Measurements from ENCODE around the gene EPHA6.

The EPHA6 gene

GRCh38 chr3:96959474-96959873, 145.1 kb downstream of the EPHA6 start:
- POLR2A ChIA-PET: no interaction called here
- TF ChIP-seq FOXM1 (IDR thresholded peaks at IDR 0.05; ENCODE audit: borderline replicate concordance) (no peak), SP1 (IDR thresholded peaks at IDR 0.05) (no peak), FOXK2 (IDR thresholded peaks at IDR 0.05) (no peak), CTBP1 (IDR thresholded peaks at IDR 0.05; ENCODE audit: borderline replicate concordance) (no peak), ARNT (IDR thresholded peaks at IDR 0.05) (no peak), NFRKB (IDR thresholded peaks at IDR 0.05) (no peak), PKNOX1 (IDR thresholded peaks at IDR 0.05) (no peak), ELF4 (IDR thresholded peaks at IDR 0.05) (no peak), TARDBP (IDR thresholded peaks at IDR 0.05) (no peak), BHLHE40 (IDR thresholded peaks at IDR 0.05; ENCODE audit: borderline replicate concordance) (no peak), ZNF384 (IDR thresholded peaks at IDR 0.05) (no peak), HDGF (IDR thresholded peaks at IDR 0.05; ENCODE audit: borderline replicate concordance) (no peak), L3MBTL2 (conservative IDR thresholded peaks at IDR 0.05) (no peak), SUZ12 (IDR thresholded peaks at IDR 0.05) (no peak), LEF1 (IDR thresholded peaks at IDR 0.05; ENCODE audit: borderline replicate concordance) (no peak), FOXA1 (IDR thresholded peaks at IDR 0.05) (no peak)
- CTCF ChIA-PET: no interaction called here
- DNase-seq (ENCODE audit: extremely low spot score): no peak

- ChIA-PET CTCF (no interaction called here), POLR2A (no interaction called here)
- no peak for TF ChIP-seq FOXK2 (IDR thresholded peaks at IDR 0.05)
- no peak for DNase-seq (ENCODE audit: extremely low spot score)
These were observed 145.7 kb downstream of the EPHA6 start for GRCh38 chr3:96959901-96960641.

- CTCF ChIA-PET: no interaction called here
- DNase-seq (ENCODE audit: extremely low spot score): no peak
- POLR2A ChIA-PET: no interaction called here
- TF ChIP-seq SUZ12 (IDR thresholded peaks at IDR 0.05) (no peak), FOXA1 (IDR thresholded peaks at IDR 0.05) (no peak), ELF4 (IDR thresholded peaks at IDR 0.05) (no peak), LEF1 (IDR thresholded peaks at IDR 0.05; ENCODE audit: borderline replicate concordance) (no peak), PKNOX1 (IDR thresholded peaks at IDR 0.05) (no peak), L3MBTL2 (conservative IDR thresholded peaks at IDR 0.05) (no peak), ARNT (IDR thresholded peaks at IDR 0.05) (no peak), FOXM1 (IDR thresholded peaks at IDR 0.05; ENCODE audit: borderline replicate concordance) (no peak), NFRKB (IDR thresholded peaks at IDR 0.05) (no peak), CTBP1 (IDR thresholded peaks at IDR 0.05; ENCODE audit: borderline replicate concordance) (no peak), BHLHE40 (IDR thresholded peaks at IDR 0.05; ENCODE audit: borderline replicate concordance) (no peak), SP1 (IDR thresholded peaks at IDR 0.05) (no peak), ZNF384 (IDR thresholded peaks at IDR 0.05) (no peak), HDGF (IDR thresholded peaks at IDR 0.05; ENCODE audit: borderline replicate concordance) (no peak), FOXK2 (IDR thresholded peaks at IDR 0.05) (no peak), TARDBP (IDR thresholded peaks at IDR 0.05) (no peak)
These were observed 146.4 kb downstream of the EPHA6 start for GRCh38 chr3:96960661-96961330.

GRCh38 chr3:96961576-96961975, 147.2 kb downstream of the EPHA6 start:
- no peak for TF ChIP-seq ZNF384 (IDR thresholded peaks at IDR 0.05)
- TF ChIP-seq BHLHE40 (IDR thresholded peaks at IDR 0.05; ENCODE audit: borderline replicate concordance): no peak
- no peak for TF ChIP-seq FOXA1 (IDR thresholded peaks at IDR 0.05)
- no peak for TF ChIP-seq TARDBP (IDR thresholded peaks at IDR 0.05)
- no peak for TF ChIP-seq FOXM1 (IDR thresholded peaks at IDR 0.05; ENCODE audit: borderline replicate concordance)
- no peak for TF ChIP-seq LEF1 (IDR thresholded peaks at IDR 0.05; ENCODE audit: borderline replicate concordance)
- TF ChIP-seq L3MBTL2 (conservative IDR thresholded peaks at IDR 0.05): no peak
- TF ChIP-seq SUZ12 (IDR thresholded peaks at IDR 0.05): no peak
- TF ChIP-seq NFRKB (IDR thresholded peaks at IDR 0.05): no peak
- no peak for TF ChIP-seq PKNOX1 (IDR thresholded peaks at IDR 0.05)
- no peak for TF ChIP-seq FOXK2 (IDR thresholded peaks at IDR 0.05)
- no peak for TF ChIP-seq ELF4 (IDR thresholded peaks at IDR 0.05)
- TF ChIP-seq ARNT (IDR thresholded peaks at IDR 0.05): no peak
- ChIA-PET CTCF (no interaction called here), POLR2A (no interaction called here)
- DNase-seq (ENCODE audit: extremely low spot score): no peak

GRCh38 chr3:96966181-96966929, 152.0 kb downstream of the EPHA6 start:
- ChIA-PET CTCF (no interaction called here), POLR2A (no interaction called here)
- no peak for DNase-seq (ENCODE audit: extremely low spot score)
- TF ChIP-seq L3MBTL2 (conservative IDR thresholded peaks at IDR 0.05) (no peak), NFRKB (IDR thresholded peaks at IDR 0.05) (no peak), LEF1 (IDR thresholded peaks at IDR 0.05; ENCODE audit: borderline replicate concordance) (no peak), PKNOX1 (IDR thresholded peaks at IDR 0.05) (no peak), FOXK2 (IDR thresholded peaks at IDR 0.05) (no peak), TARDBP (IDR thresholded peaks at IDR 0.05) (no peak), CTBP1 (IDR thresholded peaks at IDR 0.05; ENCODE audit: borderline replicate concordance) (no peak), HDGF (IDR thresholded peaks at IDR 0.05; ENCODE audit: borderline replicate concordance) (no peak), ZNF384 (IDR thresholded peaks at IDR 0.05) (no peak), ELF4 (IDR thresholded peaks at IDR 0.05) (no peak), ARNT (IDR thresholded peaks at IDR 0.05) (no peak), BHLHE40 (IDR thresholded peaks at IDR 0.05; ENCODE audit: borderline replicate concordance) (no peak), SP1 (IDR thresholded peaks at IDR 0.05) (no peak), FOXM1 (IDR thresholded peaks at IDR 0.05; ENCODE audit: borderline replicate concordance) (no peak), SUZ12 (IDR thresholded peaks at IDR 0.05) (no peak), FOXA1 (IDR thresholded peaks at IDR 0.05) (no peak)

Data from HEK293T (cell line).